Fibroblast of skin of abdomen (primary cell): Measurements from ENCODE around the gene STX1B.
"Not testable (repeated sequence)": the region's sequence is repeated elsewhere in the genome, so short reads cannot be mapped to it uniquely, and the experiment has no call there.

Experiments used
- DNase-seq: peaks from one replicate; pipeline ENCODE4 v3.0.0-alpha.2; 2013

STX1B gene

DNA sequence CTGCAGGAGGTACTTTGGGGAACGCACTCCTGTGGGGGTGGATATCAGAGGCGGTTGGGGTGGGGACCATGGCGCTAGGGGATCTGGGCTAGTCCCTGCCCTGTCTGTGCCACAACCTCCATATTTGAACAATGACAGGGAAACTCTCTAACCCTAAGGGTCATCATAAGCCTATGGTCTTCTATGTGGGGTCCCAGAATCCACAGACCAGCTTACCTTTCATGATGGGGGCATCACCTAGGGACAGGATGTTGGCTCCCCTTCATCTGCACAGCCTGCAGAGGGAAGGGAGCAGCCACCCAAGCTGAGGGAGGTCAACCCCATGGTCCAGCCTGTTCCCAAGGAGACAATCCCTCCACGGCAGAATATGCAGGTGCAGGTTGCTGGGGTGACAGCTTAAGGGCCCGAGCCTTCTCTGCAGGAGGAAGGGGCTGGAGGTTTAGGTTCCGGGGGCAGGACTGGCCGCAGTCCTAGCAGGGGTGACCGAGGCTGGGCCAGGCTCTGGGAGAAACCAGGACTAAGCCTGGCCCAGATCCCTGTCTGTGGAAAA is 59.8 kb downstream of the STX1B start:
- no peak for DNase-seq

DNA sequence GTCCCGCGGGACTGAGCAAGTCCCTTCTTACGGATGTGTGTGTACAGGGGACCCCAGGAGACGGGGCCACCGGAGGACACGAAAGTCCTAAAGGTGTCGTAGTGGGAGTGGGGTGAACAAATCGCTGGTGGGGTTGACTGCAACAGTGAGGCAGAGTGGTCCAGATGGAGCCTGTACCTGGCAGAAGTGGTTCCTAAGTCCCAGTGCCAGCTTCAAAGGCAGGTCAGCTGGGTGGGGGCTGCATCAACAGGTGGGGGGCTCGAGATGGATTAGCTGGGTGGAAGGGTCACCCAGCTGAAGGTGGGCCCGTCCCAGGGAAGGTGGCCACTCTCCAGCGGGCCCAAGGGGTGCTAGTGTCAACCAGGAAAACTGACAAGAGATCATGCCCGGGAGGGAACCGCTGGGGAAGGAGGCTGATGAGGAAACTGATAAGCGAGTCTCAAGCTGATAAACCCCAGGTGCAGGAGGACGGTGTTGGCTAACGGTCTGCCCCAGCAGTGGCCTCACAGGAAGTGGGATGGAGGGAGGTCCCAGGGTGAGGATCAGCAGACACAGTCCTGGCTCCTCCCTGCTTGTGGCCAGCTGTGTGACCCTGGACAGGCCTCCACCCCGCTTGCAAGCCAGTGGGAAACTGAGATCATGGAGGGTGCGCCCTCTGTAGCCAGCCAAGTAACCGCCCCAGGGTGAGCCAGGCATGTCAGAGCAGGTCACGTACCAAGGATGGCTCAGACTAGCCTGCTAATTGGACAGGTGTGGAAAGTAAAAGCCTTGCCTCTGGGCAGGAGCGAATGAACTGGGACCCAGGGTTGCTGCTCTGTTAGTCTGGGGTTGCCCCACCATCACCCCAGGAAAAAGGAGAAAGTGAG is 60.6 kb downstream of the STX1B start:
- peak; percentile 33 for DNase-seq

DNA sequence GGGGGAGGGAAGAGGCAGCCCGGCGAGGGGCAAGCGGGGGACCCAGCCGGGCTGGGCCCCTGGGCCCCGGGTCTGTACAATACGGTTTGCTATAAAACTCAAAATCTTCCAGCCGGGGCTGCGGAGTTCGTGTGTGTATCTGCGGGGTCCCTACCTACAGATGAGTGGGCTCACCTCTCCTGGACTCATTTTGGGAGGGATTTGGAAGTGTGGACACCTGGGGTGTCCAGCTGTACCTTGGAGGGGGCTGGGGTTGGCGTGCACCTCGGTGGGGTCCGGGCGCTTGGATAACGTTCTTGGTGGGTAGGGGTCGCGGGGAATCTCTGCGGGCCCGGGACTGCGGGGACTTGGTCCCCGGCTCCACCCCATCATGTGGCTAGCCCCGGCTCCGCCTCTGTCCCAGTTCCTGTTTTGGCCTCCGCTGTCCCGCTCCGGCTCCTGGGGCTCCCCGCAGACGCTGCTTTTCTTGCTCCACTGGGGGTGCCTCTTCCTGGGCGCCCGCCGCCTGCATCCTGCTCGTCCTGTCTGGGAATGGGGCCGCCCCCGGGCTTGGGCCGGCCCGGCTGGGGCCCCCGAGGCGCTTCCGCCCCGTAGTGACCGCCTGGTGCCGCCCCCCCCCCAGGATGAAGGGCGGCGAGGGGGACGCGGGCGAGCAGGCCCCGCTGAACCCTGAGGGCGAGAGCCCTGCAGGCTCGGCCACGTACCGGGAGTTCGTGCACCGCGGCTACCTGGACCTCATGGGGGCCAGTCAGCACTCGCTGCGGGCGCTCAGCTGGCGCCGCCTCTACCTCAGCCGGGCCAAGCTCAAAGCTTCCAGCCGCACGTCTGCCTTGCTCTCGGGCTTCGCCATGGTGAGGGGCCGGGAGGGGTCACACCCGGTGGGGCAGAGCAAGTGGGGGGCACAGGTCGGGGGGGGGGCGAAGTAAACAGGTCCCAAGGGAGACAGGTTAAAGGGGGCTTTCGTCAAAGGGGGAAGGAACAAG is 61.5 kb downstream of the STX1B start, which contains the start of gene ORAI3:
TSS of gene ORAI3 (plus strand) at position 402 of the 983 bp plus-strand sequence. CDS start at position 624, 222 bp downstream.
- DNase-seq, result peak; percentile 43

DNA sequence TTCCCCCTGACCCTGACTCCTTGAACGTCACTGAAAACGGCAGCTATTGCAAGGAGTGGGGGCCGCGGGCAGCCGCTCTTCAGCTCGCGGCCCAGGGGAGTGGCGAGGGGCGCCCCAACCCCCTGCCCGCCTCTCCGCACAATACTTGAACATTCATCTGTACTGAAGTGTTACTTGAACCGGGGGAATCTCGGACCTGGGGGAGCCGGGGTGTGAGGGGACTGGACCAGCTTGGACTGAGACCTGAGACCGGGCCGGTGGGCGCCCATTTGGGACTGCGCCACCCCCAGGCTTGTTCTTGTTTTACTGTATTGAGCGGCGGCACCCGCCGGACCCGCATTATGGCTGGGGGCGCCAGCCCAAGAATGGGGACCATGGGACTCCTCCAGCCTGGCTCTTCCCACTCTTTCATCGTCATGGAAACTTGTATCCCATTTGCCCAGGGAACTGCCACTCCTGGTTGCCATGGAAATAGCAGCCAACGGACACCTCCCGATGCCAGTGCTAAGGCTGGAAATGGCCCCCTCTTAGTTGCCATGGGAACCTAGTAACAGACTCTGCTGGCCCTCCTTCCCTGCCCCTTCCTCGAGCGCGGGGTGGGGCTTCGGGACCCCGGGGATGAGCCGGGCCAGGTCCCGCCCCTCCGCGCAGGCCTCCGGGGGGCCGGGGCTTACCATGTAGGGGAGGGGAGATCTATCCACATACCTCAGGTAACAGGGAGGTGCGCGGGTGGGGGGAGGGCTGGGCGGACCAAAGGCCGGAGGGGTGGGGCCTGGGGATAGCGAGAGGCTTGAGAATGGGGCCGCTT is 62.4 kb downstream of the STX1B start:
- DNase-seq, result peak; percentile 96

DNA sequence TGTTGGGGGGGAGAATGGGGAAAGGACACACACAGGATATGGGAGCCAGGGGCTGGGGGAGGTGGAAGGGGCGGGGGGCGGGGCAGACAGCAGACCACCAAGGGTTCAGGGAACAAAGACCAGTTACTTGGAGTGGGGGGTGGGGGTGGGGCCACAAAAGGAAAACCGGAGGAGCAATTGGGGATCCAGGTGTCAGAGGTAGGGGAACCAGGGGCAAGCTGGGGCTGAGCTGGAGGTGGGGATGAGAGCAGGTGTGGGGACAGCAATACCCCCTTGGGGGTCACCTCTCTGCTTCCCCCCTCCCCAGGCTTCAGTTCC is 62.9 kb downstream of the STX1B start:
- no peak for DNase-seq

DNA sequence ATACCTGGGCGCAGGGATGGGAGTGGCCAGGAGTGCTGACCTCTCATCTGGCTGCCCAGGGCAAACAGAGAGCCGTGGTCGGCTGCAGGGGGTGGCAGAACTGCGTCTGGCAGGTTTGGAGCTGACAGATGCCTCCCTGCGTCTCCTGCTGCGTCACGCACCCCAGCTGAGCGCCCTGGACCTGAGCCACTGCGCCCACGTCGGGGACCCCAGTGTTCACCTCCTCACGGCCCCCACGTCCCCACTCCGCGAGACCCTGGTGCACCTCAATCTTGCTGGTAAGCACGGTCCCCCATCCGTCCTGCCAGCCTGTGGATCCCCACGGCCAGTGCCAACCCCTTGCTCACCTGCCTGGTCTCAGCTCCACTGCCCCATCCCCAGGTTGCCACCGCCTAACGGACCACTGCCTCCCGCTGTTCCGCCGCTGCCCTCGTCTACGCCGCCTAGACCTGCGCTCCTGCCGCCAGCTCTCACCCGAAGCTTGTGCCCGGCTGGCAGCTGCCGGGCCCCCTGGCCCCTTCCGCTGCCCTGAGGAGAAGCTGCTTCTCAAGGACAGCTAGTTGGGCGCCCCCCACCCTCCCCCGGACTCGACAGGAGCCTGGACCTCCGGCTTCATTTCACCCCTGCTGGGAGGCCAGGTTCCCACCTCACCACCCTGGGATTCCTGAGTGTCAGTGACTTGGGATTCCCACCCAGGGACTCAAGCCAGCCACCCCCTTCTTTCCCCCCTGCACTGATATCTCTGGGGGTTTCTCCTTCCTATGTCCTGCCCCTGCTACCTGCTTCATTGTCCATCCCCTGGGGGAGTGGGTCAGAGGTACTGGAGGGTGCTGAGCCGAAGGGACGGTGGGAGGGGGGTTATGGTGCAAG is 63.5 kb downstream of the STX1B start:
- DNase-seq, result no peak

DNA sequence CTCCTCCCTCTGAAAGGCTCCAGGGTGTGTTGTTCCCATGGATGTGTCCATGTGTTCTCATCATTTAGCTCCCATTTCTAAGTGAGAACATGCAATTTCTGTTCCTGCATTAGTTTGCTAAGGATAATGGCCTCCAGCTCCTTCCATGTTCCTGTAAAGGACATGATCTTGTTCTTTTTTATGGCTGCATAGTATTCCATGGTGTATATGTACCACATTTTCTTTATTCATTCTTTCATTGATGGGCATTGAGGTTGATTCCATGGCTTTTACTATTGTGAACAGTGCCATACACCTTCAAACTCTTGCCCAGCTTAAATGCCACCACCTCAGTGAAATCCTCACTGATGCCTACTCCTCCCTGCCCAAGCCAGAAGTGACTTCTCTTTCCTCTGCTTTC is 66.1 kb downstream of the STX1B start:
- DNase-seq, result no peak

DNA sequence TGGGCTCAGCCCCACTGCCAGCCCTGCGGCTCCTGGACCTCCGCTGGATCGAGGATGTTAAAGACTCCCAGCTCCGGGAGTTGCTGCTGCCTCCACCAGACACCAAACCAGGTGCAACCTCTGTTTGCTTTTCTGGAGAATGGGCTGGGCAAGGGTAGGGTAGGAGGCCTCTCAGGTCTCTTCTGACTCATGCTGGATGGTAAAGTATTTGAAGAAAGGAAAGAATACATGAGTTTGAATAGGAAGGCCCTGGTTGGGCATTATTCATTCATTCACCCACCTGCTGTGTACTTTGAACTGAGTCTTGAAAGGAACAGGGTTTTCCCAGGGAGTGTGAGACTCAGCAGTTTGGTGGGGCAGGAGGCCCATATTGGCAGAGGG is 68.0 kb downstream of the STX1B start:
- DNase-seq, result no peak

DNA sequence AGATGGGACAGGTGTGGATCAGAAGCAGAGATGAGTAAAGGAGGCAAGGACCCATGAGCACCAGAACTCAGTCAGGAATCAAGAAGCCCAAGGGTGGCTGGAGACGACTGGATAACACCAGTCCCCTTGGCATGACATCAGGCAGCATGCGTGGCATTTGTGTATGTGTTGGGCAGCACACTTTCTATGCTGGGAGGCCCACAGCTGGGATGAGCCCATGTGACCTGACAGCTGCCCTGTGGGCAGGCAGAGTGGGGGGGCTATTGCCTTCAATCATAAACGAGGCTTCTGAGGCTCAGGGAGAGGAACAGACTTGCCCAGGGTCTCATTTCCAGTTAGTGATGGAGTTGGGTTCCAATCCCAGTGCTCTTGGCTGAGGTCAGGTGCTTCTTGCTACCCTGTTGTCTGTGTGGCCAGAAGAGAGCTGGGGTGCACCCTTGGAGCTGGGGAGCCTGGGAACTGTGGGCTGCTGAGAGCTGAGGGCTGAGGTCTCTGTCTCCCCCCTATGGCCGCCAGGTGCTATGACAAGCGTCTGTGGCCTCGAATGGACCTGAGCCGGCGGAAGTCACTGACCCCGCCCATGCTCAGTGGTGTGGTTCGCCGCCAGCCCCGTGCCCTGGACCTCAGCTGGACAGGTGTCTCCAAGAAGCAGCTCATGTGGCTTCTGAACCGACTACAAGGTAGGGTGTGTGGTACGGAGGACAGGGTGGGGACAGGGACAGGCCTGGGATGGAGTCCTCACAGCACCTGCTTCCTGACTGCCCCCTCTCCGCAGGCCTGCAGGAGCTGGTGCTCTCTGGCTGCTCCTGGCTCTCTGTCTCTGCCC is 68.6 kb downstream of the STX1B start:
- peak; percentile 51 for DNase-seq

DNA sequence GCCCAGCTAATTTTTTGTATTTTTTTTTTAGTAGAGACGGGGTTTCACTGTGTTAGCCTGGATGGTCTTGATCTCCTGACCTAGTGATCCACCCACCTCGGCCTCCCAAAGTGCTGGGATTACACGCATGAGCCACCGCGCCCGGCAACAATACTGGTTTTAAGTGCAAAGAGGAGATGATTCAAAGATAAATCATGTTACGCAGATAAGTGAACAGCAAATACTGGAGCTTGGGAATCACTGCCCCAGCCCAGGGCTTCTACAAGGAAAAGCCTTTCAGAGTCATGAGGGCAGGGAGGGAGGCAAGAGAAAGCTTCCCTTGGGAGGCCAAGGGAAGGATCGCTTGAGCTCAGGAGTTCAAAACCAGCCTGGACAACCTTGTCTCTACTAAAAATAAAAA is 70.9 kb downstream of the STX1B start:
- not testable (repeated sequence) for DNase-seq
